ENCODE data around the gene UBE2Q1.
"Not testable (repeated sequence)": the region's sequence is repeated elsewhere in the genome, so short reads cannot be mapped to it uniquely, and the experiment has no call there.

UBE2Q1 gene

GRCh38 chr1:154549202-154549770, 9.2 kb downstream of the UBE2Q1 start:
- no peak for DNase-seq

- DNase-seq: no peak
These were observed 10.4 kb downstream of the UBE2Q1 start for GRCh38 chr1:154548028-154548427.

DNA sequence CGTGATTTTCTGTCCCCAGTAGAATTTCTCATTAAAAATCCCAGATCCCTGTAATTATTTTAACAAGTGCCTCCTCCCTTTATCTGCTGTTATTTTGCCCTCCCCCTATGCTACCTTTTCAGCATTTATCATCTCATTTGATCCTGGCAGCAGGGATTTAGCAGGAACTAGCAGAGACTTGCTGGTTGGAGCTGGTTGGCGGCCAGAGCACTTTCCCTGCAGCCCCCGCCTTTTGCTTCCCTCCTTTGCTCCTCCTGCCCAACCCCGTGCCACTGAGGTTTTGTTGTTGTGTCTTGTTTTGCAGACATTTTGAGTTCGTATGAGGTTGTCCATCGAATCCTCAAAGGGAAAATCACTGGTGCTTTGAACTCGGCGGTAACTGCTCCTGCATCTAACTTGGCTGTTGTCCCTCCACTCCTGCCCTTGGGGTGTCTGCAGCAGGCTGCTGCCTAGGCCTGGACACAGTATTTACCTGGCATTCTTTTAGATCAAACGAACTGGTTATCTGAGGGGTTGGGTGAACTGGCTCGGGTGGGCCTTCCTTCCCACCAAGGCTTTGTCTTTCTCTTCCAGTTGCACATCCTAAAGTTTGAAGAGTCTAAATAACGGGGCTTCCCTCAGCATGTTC, 11.2 kb downstream of the UBE2Q1 start:
- DNase-seq: no peak

- peak; percentile 46 for DNase-seq
These were observed 12.0 kb downstream of the UBE2Q1 start for GRCh38 chr1:154546264-154547063.

- DNase-seq: no peak
These were observed 17.2 kb downstream of the UBE2Q1 start for GRCh38 chr1:154541231-154541630.

DNA sequence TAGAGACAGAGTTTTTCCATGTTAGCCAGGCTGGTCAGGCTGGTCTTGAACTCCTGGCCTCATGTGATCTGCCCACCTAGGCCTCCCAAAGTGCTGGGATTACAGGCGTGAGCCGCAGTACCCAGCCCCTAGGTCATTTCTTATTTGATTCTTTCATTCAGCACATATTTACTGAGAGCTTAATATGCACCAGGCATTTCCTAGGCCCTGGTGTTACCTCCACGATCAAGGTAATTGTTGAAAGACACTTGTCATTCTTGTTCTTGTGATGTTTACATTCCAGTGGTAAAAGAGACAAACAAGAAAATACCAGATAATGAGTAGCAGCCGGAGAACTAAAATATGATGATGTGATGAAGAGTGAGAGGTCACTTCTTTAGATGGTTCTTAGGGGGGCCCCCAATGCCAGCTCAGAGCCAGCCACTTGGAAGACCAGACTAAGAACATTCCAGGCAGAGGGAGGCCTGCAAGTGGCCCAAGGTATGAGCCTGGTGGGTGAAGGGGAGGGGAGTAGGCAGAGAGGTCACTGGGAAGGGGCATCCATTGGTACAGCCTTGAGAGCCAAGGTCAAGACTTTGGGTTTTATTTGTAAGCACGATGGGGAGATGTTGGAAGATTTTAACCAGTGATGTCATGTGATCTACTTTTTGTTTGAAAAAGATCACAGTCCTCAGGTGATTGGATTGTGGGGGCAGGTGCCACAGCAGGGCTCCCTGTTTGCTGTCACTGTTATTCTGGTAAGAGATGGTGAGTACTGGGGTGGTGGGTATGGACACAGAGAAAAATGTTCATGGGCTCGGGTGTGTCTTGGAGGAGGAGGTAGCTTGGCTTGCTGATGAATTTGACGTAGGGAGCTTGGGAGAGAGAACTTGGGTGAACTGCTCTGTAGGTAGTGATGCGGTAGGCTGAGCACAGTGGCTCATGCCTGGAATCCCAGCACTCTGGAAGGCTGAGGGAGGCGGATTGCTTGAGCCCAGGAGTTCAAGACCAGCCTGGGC, 18.7 kb downstream of the UBE2Q1 start:
- DNase-seq: no peak

DNA sequence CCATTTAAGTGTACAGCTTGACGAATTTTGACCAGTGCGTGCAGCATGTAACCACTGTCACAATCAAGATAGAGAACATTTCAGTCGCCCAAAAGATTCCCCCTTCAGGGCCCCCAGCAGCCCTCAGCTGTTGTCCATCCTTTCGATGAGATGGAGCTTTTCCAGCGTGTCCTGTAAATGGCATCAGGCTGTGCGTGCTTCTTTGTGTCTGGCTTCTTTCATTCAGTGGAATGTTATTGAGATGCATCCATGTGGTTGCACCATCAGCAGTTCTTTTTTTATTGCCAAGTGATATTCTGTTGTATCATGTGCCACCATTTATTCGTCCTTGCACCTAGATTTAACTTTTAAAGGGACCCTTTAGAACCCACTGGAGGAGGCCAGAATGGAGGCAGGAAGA, 21.9 kb downstream of the UBE2Q1 start:
- DNase-seq: no peak

DNA sequence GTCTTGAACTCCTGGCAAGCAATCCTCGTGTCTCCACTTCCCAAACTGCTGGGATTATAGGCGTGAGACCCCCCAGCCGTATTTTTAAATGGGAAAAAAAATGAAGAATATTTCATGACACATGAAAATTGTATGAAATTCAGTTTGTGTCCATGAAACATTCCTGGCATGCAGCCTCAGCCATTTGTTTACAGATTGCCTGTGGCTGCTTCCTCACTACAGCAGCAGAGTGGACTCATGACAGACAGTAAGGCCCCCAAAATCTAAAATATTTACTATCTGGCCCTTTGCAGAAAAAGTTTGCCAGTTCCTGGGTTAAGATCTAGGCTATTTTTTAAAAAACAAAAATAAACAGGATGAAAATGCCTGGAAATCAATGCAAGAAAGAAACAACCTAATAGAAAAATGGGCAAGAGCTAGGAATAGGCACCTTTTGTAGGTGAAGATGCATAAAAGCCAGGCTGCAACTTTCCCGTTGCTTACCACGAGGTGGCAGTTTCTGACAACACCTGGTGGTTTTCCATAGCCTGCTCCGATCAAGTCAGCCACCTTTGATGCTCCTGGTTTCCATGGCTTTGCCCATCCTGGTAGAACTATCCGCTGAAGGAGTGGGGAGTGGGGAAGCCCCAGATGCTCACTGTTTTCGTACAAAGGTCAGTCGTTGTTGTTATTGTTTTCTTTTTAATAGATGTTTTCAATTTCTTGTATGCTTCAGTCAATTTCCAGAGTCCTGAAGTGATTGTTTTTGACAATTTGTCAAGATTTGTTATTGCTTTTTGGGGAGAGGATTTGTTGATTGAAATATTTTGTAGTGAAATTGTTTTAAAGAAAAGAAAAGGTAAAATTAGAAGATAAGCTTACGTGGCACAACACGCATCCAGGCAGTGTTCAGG, 24.3 kb downstream of the UBE2Q1 start:
- DNase-seq: no peak

DNA sequence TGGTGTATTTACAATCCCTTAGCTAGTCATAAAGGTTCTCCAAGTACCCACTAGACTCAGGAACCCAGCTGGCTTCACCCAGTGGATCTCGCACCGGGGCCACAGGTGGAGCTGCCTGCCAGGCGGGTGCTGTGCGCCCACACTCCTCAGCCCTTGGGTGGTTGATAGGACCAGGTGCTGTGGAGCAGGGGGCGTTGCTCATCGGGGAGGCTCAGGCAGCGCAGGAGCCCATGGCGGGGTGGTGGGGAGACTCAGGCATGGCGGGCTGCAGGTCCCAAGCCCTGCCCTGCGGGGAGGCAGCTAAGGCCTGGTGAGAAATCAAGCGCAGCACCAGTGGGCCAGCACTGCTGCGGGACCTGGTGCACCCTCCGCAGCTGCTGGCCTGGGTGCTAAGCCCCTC, 26.5 kb downstream of the UBE2Q1 start:
- DNase-seq: not testable (repeated sequence)

DNA sequence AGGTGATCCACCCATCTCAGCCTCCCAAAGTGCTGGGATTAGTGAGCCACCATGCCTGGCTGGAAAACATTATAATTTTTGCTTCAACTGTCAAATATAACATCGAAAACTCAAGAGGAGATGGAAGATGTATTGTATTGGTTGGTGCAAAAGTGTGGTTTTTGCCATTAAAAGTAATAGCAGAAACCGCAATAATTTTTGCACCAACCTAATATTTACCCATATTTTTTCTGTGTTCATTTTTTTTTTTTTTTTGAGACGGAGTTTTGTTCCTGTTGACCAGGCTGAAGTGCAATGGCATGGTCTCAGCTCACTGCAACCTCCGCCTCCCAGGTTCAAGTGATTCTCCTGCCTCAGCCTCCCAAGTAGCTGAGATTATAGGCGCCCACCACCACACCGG, 29.2 kb downstream of the UBE2Q1 start:
- DNase-seq: no peak

DNA sequence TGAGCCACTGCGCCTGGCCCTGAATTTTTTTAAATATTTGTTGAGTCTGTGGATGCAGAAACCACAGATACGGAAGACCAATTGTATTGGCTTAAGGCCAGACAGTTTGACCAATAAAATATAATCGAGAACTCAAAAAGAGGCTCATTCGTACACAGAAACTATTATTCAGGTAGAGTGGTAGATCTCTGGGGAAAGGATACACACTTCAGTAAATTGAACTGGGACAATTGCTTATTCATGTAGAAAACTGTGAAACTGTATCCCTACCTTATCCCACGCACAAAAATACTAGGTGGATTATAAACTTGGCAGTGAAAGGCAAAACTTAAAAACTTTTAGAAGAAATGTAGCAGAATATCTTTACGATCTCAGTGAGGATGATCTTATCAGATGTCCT, 31.3 kb downstream of the UBE2Q1 start:
- DNase-seq: no peak

DNA sequence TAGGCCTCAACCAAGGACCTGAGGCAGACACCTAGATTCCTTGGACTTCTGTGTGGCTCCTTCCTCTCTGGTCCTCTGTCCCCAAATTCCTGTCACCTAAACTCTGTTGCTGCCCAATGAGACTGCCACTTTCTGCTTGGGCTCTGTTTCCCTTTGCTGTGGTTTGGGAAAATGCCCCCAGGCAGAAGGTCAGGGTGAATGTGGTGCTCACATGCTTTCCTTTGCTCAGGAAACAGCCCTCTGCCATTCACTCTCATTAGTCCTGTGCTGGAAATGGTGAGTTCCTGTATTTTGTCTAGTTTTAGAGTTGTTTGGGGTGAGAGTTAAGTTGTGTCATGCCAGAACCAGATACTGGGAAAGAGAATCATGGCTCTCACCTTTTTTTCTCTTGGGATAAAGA, 33.6 kb downstream of the UBE2Q1 start:
- DNase-seq: no peak

DNA sequence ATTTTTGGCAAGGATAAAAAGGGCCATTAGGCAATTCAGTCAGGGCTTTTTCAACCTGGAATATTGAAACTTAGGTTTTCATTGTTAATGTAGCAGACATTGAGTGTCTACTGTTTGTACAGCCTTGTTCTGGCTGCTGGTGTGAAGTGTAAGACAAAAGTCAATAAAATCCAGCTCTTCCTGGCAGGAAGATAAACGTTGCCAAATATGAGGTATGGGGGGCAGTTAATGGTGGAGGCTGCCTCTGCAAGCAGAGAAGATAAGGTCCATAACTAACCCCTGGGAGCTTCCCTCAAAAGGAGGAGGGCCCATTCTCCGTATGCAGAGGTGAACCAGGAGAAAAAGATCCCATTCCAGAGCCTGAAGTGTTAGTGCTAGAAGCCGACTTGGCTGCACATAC, 36.8 kb downstream of the UBE2Q1 start:
- DNase-seq: no peak

DNA sequence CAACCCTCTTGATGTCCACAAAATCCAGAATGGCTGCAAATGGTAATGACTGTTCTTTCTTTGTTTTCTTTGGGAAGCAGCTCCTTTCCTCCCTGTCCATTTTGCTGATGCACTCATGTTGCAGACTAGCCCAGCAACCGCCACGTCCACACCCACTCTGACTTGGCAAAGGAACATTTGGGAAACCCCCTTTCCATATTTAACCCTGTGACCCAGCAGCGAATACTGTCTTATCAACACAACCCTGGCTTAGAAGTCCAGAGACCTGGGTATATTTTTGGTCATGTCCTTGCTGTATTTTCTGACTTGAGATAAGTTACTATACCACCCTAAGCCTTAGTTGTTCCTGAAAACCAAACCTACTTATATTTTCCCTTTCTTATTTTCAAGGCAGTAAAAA, 38.1 kb downstream of the UBE2Q1 start:
- no peak for DNase-seq

- no peak for DNase-seq
These were observed 38.9 kb downstream of the UBE2Q1 start for GRCh38 chr1:154519591-154519991.

DNA sequence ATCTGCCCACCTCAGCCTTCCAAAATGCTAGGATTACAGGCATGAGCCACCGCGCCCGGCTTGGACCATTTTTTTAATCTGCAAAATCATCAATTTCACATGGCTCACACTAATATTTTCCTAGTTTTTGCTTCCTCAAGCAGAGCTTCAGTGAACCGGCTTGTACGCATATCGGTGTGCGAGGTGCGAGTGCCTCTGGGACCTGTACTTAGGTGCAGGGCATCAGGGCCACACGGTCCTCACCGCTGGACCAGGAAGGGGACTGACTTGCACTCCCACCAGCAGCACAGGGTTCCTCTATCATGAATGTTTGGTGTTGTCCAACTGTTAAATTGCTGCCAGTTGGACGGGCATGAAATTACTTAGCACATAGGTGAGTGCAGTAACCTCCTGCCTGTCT, 40.8 kb downstream of the UBE2Q1 start:
- no peak for DNase-seq

- no peak for DNase-seq
These were observed 44.4 kb downstream of the UBE2Q1 start for GRCh38 chr1:154514066-154514553.

- no peak for DNase-seq
These were observed 45.7 kb downstream of the UBE2Q1 start for GRCh38 chr1:154512760-154513159.

- no peak for DNase-seq
These were observed 54.6 kb downstream of the UBE2Q1 start for GRCh38 chr1:154503898-154504297.

- peak; percentile 4 for DNase-seq
These were observed 55.7 kb downstream of the UBE2Q1 start for GRCh38 chr1:154502744-154503115.

- peak; percentile 15 for DNase-seq
These were observed 56.3 kb downstream of the UBE2Q1 start, which contains the start of the genes SHE and TDRD10 for GRCh38 chr1:154502066-154502743. SHE (minus strand) TSS chr1:154502412; CDS start chr1:154502026, 386 bp downstream. TDRD10 (plus strand) TSS chr1:154502219; CDS start chr1:154506904, 4,685 bp downstream.
